Stomach (tissue), 4 donors: Measurements from ENCODE around the gene DDIAS.
"Not testable (repeated sequence)": the region's sequence is repeated elsewhere in the genome, so short reads cannot be mapped to it uniquely, and the experiment has no call there.

Experiments
- EP300 ChIP-seq: sonication (generic); formaldehyde crosslinking; IDR thresholded peaks from one replicate; pipeline ENCODE4 v1.6.1; 2017; ENCODE audit warnings: antibody characterized with exemption
- POLR2A ChIP-seq, 4 donors: fragments of 450-650 bp; IDR thresholded peaks; one replicate each; pipeline ENCODE4 v1.6.1; 2016; ENCODE audit warnings: antibody characterized with exemption in 4 of 4, control low read depth in 2 of 4, mild to moderate bottlenecking in 1 of 4, moderate library complexity in 1 of 4
- TF ChIP-seq, protein P1 (sequence below), 7 experiments: fragments of 450-650 bp in 4 of 7; fragments of 200-600 bp in 3 of 7; sonication (generic) in 3 of 7; IDR thresholded peaks; one replicate each; pipeline ENCODE4 v1.5.1; 2016 to 2019; ENCODE audit warnings: antibody characterized with exemption in 7 of 7, control low read depth in 2 of 7, mild to moderate bottlenecking in 1 of 7

DNA sequence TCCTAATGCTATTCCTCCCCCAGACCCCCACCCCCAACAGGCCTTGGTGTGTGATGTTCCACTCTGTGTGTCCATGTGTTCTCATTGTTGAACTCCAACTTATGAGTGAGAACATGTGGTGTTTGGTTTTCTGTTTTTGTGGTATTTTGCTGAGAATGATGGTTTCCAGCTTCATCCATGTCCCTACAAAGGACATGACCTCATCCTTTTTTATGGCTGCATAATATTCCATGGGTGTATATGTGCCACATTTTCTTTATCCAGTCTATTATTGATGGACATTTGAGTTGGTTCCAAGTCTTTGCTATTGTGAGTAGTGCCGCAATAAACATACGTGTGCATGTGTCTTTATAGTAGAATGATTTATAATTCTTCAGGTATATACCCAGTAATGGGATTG lies 49.0 kb downstream of the DDIAS start:
- TF ChIP-seq, protein P1, sequence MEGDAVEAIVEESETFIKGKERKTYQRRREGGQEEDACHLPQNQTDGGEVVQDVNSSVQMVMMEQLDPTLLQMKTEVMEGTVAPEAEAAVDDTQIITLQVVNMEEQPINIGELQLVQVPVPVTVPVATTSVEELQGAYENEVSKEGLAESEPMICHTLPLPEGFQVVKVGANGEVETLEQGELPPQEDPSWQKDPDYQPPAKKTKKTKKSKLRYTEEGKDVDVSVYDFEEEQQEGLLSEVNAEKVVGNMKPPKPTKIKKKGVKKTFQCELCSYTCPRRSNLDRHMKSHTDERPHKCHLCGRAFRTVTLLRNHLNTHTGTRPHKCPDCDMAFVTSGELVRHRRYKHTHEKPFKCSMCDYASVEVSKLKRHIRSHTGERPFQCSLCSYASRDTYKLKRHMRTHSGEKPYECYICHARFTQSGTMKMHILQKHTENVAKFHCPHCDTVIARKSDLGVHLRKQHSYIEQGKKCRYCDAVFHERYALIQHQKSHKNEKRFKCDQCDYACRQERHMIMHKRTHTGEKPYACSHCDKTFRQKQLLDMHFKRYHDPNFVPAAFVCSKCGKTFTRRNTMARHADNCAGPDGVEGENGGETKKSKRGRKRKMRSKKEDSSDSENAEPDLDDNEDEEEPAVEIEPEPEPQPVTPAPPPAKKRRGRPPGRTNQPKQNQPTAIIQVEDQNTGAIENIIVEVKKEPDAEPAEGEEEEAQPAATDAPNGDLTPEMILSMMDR (IDR thresholded peaks at IDR 0.05) = not testable (repeated sequence)
- not testable (repeated sequence) for TF ChIP-seq EP300; POLR2A (IDR thresholded peaks at IDR 0.05)
